NCI-H2196 treated with DMSO at 0.1 percent for 48 hours (cell line): ENCODE results near the gene SPEM2.

Experiments used
- DNase-seq: peaks from one replicate; lab custom pipeline; 2025; ENCODE audit not compliant: unreplicated experiment; lab: John Stamatoyannopoulos, UW

The SPEM2 gene

DNA sequence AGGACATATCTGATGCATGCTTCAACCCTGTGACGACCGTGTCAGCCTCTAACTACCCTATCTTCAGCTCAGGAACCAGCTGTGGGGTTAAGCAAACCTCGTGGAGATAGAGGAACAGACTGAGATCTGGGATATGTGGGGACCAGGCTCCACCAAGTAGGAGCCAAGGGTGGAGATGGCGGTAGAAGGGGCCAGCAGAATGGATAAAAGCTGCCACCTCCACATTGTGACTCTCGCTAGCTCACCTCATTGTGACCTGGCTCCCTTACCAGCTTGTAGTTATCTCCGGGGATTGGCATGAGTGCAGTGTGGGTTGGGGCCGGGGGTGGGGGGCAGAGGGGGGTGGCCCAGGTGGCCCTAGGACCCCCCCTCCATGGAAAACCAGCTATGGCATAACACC is at the start of gene SPEM2:
TSS of gene SPEM2 (plus strand) at position 301 of the 400 bp plus-strand sequence. CDS start at position 374, 73 bp downstream.
- DNase-seq: no peak

DNA sequence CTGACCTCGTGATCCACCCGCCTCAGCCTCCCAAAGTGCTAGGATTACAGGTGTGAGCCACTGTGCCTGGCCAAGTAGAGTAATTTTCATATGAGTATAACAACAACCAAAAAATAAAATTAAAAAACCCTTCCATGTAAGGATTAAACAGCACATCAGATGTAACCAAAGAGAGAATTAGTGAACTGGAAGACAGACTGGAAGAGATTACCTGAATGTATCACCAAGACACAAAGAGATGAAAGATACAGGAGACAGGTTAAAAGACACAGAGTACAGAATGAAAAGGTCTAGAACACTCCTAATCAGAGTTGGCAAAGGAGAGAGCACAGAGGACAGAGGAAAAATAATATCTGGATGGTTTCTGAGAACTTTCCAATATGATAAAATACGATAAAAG is 46.3 kb upstream of the SPEM2 start:
- DNase-seq: no peak

DNA sequence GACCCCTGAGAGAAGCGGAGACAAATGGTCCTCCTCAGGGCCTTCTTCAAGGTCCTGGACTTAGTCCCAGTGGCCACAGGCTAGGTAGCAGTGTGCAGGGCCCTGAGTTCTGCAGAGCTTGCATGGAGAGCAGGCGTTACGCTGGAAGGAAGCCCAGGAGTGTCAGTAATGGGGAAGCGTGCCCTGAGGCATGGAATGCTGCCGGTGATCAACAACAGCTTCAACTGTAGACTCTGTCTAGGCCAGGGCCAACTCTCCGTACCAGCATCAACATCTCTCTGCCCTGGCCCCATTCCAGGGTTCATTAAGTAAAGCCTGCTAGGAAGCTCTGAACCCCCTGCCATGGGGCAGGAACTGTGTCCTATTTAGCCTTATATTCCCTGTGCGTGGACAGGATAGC is 45.1 kb upstream of the SPEM2 start:
- DNase-seq: no peak

DNA sequence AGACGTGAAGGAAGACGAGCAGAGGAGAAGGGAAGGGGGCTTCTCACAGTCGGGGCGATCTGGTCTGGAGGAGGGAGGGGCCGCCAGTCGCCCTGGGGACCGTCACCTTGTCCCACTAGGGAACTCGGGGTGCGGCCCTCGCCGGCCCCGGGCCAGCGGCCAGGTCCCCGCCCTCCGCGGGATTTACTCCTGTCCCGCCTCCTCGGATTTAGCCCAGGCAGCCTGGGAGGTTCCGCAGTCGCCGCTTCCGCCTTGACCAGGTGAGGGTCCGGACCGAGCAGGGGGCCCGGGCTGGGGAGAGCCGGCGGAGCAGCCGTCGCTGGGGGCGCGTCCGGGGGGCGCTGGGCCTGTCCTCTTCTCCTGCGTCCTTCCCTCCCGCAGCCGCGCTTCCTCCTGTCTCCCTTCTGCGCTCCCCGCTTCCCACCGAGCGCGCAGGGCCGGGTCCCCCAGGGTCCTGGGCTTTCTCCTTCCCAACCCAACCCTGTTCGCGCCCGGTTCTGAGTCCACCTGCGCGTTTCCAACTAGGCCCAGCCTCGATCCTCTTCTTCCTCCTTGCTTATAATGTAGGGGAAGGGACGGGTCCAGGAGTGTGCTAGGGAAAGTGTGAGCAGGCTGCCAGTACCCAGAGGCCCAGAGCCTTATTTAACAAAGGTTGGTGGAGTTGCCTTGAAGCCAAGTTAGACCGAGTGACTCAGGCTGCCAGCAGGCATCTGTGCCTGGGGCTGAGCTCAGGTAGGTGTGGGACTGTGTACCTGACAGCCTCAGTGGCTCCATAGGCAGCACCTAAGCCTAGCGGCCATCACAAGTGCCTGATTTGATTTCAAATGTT is 44.3 kb upstream of the SPEM2 start, which contains the start of gene TNK1:
TSS of gene TNK1 (plus strand) at position 235 of the 829 bp plus-strand sequence. CDS start 1,838 bp downstream, outside the sequence.
- DNase-seq: no peak

DNA sequence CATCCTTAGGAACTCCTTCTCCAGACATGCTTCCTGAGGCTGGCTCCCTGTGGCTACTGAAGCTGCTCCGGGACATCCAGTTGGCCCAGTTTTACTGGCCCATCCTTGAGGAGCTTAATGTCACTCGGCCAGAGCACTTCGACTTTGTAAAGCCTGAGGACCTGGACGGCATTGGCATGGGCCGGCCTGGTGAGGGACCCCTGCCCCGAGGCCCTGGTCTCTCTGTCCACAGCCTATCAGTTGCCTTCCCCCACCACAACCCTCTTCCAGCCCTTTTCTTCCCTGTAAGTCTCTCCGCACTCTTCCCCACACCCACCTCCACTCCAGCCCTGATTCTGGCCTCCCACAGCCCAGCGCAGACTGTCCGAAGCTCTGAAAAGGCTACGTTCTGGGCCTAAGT is 42.5 kb upstream of the SPEM2 start:
- DNase-seq: no peak

DNA sequence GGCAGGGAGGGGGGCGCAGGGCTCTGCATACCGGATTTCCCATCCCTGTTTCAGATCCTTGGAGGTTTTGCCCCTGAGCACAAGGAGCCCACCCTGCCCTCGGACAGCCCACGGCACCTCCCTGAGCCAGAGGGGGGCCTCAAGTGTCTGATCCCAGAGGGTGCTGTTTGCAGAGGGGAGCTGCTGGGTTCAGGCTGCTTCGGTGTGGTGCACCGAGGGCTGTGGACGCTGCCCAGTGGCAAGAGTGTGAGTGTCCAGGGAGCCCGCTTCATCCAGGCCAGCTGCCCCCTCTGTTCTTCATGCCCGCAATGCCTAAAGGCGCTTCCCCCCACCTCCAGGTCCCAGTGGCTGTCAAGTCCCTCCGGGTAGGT is 42.1 kb upstream of the SPEM2 start:
- no peak for DNase-seq

DNA sequence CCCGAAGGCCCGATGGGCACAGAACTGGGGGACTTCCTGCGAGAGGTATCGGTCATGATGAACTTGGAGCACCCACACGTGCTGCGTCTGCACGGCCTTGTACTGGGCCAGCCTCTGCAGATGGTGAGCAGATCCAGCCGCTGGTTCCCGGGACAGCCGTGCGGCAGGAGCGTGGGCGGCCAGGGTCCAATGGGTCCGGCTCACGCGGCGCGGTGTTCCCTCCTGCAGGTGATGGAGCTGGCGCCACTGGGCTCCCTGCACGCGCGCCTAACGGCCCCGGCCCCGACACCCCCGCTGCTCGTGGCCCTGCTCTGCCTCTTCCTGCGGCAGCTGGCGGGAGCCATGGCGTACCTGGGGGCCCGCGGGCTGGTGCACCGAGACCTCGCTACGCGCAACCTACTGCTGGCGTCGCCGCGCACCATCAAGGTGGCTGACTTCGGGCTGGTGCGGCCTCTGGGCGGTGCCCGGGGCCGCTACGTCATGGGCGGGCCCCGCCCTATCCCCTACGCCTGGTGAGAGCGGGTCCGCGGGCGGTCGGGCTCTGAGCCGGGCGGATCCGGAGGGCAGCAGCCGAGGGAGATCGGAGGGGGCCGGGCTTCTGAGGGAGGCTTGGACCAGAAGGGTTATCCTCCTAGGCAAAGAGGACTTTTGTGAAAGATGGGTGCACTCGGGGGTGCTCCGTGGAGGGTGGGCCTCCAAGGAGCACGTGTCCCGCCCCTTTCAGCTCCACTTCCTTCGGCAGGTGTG is 41.5 kb upstream of the SPEM2 start:
- DNase-seq: peak; percentile 5

DNA sequence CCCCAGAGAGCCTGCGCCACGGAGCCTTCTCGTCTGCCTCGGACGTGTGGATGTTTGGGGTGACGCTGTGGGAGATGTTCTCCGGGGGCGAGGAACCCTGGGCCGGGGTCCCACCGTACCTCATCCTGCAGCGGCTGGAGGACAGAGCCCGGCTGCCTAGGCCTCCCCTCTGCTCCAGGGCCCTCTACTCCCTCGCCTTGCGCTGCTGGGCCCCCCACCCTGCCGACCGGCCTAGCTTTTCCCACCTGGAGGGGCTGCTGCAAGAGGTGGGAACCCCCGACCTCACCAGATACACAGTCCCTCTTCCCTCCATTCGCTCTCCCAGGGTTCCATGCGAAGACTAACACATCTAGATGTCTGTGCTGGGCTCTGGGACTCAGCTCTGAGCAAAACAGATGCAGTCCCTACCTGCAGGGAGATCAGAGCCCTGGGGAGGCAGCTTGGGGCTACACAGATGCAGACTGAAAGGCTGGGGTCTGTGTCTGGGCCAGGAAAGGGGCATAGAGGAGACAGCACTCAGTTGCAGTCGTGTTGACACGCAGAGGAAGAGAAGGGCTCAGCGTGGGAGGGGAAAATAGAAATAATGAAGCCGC is 40.8 kb upstream of the SPEM2 start:
- no peak for DNase-seq

DNA sequence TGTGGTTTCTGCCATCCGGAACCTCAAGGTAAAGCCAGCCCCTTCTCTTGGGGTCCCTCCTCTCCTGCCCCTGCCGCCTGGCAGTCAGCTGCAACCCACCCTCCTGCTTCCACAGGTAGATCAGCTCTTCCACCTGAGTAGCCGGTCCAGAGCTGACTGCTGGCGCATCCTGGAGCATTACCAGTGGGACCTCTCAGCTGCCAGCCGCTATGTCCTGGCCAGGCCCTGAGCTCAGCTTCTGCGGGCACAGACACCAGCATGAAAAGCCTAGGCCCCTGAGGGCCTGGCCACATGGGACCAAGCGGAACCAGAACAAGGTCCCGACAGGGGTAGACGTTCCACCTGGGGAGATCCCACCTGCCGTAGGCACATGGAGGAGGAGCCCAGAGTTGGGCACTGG is 36.6 kb upstream of the SPEM2 start:
- no peak for DNase-seq

DNA sequence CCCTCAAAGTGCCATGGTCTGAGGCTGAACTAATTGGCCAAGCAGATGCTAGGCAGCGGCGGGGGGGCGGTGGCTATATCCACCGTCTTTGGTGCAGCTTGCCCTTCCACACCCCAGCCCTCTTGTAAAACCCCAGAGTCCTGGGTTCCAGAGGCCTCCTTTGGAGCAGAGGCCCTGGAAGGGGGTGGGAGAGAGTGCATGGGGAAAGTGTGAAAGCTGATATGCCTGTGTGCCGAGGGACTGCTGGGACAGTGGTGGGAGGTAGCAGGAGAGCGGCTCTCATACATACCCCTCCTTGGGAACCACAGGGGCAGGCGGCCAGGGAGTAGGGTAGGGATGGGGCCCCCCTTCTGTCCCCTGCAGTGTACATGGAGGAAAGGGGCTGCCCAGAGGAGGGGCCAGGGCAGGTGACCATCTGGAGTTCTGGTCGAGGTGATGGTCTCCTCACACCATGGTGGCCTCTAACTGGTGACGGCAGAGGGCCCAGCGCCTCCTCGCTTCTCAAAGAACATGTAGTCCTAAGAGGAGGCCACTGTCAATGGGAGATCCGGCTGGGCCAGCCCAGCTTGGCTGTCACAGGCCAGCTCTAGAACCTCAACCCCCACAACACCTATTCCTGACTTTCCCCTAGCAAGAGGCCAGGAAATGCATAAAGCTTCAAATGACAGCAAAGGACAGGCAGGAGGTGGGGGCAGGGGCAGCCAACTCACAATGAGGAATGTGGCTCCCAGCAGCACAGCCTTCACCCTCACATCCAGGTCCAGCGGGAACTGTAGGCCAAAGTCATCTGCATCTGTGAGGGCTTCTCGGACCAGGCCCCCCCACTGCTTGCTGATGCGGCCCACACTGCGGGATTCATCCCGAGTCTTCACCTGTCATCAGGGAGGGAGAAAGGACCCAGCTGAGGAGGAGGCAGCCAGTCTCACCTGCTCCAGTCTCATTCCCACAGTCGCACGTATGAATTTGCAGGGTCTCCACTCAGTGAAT is 35.2 kb upstream of the SPEM2 start:
- DNase-seq: no peak

DNA sequence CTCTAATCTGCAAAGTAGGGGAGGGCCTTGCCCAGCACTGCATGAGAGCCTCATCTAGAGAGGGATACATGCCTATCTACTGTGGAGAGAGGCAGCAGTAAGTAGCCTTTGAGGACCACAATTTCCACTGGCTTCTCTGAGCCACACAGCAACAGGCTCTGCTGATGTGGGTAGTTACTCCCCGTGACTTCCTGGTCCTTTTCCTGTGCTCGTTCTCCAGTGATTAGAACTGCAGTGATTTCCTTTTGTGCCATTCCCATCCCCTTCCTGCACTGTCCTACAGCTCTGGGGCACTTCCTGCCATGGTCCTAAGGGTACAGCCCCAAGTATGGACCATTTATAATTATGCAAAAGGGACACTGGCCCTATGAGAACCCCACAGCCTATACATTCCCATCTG is 34.1 kb upstream of the SPEM2 start:
- DNase-seq: no peak

DNA sequence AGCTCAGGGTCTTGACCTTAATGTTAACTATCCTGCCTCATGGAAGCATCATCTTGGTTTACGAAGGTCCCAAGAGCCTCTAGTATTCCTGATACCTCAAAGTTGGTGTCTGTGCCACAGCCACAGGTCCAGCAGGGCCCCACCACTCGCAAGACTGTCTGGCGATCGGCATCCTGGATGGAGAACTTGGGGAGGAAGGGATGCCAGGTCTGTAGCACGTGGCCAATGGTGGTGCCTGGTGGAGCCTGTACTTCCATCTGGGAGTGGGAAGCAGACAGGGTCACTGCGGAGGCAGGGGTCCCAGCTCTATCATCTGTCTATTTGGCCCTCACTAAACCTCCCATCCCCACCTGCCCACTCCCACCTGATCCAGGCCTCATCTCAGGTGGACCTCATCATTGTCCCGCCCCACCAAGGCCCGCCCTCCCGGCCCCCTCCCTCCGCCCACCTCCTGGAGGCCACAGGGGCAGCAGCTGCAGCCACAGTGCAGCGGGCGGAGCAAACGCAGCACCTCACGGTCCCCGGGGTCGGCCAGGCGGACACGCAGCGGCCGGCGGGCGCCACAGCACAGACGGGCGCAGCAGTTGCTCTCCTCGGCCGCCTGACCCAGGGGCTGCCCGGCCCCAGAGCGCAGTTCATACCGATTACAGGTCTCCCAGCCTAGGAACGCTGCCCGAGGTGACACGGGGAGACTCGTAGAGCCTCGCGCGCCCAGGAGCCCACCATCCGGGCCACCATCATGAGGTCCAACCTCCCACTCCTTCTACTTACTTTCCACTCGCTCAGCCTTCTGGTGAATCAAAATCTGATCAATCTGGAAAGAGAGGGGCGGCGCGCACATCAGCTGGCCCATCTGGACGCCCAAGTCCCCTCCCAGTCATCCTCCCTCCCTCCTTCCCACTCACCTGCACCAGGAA is 32.5 kb upstream of the SPEM2 start:
- DNase-seq: no peak

DNA sequence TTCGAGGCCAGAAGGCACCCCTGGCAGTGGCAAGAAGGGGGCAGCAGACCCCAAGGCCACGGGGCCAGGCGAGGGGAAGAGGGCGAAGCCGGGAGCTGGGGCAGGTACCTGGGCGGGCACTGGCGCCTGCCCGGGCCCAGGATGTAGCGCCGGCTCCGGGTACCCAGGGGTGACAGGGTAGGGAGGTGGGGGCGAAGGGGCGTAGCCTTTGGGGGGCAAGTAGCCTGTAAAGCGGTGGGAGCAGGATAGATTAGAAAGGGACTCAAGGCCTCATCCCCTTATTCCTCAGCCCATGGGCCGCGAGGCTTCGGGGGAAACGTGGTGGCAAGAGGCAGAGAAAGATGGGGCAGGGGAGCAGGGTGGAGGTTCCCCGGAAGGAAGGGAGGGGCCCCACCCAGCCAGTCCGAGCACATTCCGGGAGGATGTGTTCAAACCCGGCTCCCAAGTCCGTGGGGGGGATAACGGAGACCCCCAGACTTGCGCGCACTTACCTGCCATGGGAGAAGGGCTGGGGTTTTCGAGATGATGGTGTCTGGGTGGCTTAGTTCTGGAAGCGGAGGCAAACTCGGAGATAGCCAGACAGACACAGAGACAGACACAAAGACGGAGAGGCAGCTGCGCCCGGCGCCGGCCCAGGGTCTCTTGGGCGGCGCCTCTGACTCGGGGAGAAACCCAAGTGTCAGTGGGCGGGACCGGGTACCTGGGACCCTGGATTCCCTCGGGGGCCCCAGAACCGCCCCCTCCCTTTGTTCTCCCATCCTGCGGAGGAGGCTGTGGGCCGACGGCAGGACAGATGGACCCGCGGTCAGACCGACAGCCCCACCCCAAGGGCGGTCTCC is 31.6 kb upstream of the SPEM2 start:
- DNase-seq: no peak

DNA sequence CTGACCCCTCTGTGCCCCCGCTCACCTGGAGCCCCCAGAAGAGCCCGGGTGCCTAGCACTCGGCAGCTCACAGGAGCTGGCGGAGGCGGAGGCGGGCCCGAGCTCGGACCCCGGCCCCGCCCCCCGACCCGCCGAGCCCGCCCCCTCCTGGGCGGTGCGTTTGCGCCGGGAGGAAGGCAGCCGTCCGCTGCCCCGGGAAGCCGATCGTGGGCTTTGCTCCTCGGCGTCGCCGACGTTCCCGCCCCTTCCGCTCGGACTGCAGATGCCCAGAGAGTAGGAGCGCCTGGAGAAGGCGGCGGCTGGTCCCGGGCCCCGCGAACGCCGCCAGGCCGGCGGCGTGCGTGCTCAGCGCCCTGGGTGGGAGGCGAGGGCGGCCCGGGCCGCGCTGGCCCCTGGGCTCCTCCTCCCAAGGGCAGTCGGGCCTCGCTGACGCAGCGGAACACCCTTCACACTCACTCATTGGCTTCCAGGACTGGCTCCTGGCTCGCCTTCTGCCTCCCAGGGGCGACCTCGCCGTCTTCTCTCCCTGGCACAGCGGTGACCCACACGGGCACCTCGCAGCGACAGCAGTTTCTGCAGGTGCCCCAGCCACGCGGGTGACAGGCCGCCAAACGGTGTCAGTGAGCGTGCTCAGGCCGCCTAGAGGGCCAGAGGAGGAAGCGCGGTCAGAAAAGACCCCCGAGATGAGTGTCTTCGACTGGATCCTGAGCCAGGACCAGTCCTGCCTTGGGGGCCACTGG is 30.8 kb upstream of the SPEM2 start, which contains the start of gene PLSCR3:
TSS of gene PLSCR3 (minus strand) at position 74 of the 740 bp plus-strand sequence. CDS start 415 bp downstream, outside the sequence.
- DNase-seq: peak; percentile 10

DNA sequence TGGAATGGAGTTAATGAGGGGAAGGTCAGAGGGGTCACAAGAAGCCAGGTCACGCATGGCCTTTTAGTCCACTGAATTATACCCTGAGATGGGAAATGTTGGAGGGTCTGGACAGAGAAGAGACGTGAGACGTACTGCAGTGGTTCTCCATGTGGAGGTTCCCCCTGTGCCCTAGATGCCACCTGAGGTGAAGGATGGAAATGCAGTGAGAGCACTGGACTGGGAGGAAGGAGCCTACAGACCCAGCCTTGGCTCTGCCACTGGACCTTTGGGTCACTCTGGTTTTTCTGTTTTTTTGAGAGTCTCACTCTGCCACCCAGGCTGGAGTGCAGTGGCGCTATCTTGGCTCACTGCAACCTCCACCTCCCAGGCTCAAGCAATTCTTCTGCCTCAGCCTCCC is 29.3 kb upstream of the SPEM2 start:
- DNase-seq: no peak

DNA sequence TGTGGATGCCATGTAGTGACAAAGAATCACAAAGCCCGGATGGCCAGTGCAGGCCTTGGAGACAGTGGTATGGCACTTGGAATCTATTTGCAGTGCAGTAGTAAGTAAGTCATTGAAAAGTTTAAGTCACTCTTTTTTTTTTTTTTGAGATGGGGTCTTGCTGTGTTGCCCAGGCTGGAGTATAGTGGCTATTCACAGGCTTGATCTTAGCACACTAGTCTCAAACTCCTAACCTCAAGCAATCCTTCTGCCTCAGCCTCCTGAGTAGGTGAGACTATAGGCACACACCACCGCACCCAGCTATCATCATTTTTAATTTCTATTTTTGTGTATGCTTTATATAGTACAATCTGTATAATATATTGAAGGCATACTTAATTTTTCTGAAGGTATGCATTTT is 26.8 kb upstream of the SPEM2 start:
- DNase-seq: no peak

DNA sequence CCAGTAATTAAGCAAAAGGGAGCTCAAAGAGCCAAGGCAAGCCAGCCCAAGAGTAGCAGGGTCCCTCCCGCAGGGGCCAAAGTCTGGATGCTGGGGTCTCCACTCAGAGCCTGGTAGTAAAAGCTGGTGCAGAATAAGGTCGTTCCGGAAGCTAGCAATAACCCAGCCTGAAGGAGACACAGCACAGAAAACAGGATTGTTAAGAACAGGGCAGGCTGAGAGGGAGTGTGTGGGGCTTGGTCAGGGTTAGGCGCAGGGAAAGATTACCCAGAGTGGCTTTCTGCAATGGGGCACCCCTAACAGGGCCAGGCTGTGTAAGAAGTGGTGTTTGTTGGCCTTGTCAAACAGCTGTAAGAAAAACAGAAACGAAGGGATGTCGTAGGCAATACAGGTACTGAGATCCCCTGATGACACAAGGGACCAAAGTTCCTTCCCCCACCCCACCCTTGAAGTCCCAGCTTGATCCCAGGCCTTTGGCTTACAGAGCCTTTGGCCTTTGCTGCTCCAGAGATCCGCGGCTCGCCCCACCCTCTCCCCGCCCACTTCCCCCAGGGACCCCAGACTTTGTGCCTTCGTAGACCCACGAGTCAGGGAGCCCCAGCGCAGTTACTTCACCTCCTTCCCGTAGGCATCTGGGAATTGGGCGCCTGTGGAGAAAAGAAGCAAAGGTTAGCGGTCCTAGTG is 22.2 kb upstream of the SPEM2 start:
- no peak for DNase-seq

DNA sequence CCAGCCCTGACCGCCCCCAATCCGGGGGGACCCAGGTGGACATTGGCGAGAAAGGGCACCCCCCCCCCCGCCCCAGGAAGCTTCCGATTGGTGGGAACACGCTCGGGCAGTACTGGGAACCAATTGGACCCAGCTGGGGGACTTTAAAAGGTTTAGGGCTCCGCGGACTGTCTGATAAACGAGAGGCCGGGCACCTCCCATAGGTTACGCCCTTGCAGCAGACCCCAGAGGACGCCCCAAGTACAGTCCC is 21.8 kb upstream of the SPEM2 start:
- peak; percentile 36 for DNase-seq
